H1 (cell line): ENCODE measurements around the gene SENP7. TPM values are rescaled to one million over a fixed set of nuclear protein-coding genes. Genes with fewer than 3 reads are reported as not detected.

Experiments used
- CTCF ChIA-PET: fragments of 300-600 bp; sonication (Branson Sonifier 250); formaldehyde crosslinking; loops from one replicate; lab custom pipeline; 2021; ENCODE audit not compliant: partially characterized antibody; lab: Charles Lee
- POLR2A ChIA-PET: fragments of 300-600 bp; sonication (Branson Sonifier 250); formaldehyde crosslinking; loops from one replicate; lab custom pipeline; 2021; ENCODE audit warnings: inconsistent platforms; ENCODE audit not compliant: partially characterized antibody; lab: Charles Lee
- DNase-seq, 2 experiments: peaks; one replicate each; pipeline versions ENCODE4 v3.0.0 to v3.0.0-alpha.2; 2010 to 2022; ENCODE audit warnings: low spot score in 2 of 2, low read depth in 1 of 2, mixed read lengths in 1 of 2
- FAIRE-seq: peaks from 2 replicates; lab custom pipeline; 2011; peaks lifted over from hg19 to GRCh38; lab: Jason Lieb, UNC
- H2AFZ ChIP-seq: 2 replicates; pipeline ENCODE4 v1.8.1; 2012; ENCODE audit warnings: low read length, inconsistent platforms
- H2AK5ac ChIP-seq: 2 replicates; pipeline ENCODE4 v1.6.1; 2013; ENCODE audit warnings: low read depth, low read length
- H2BK120ac ChIP-seq: replicated peaks from 2 replicates; pipeline ENCODE3; 2013; ENCODE audit warnings: low read depth, low read length, inconsistent platforms
- H2BK12ac ChIP-seq: 2 replicates; pipeline ENCODE4 v1.6.1; 2013; ENCODE audit warnings: low read depth, low read length
- H2BK15ac ChIP-seq: 2 replicates; pipeline ENCODE4 v1.6.1; 2013; ENCODE audit warnings: low read length
- H2BK20ac ChIP-seq: 2 replicates; pipeline ENCODE4 v1.6.1; 2013; ENCODE audit warnings: low read length
- H2BK5ac ChIP-seq: 2 replicates; pipeline ENCODE4 v1.6.1; 2013; ENCODE audit warnings: low read depth, low read length
- H3K14ac ChIP-seq: 2 replicates; pipeline ENCODE4 v1.6.1; 2013; ENCODE audit warnings: inconsistent platforms; ENCODE audit not compliant: insufficient read length
- H3K18ac ChIP-seq: 2 replicates; pipeline ENCODE4 v1.6.1; 2013; ENCODE audit warnings: low read length; ENCODE audit errors: extremely low read depth
- H3K23ac ChIP-seq: 2 replicates; pipeline ENCODE4 v1.6.1; 2013; ENCODE audit warnings: inconsistent platforms; ENCODE audit not compliant: insufficient read length
- H3K23me2 ChIP-seq: 2 replicates; pipeline ENCODE4 v1.6.1; 2013; ENCODE audit warnings: low read depth, low read length
- H3K27ac ChIP-seq: 2 replicates; pipeline ENCODE4 v1.6.1; 2011; ENCODE audit warnings: low read depth, low read length, inconsistent platforms
- H3K27me3 ChIP-seq, 4 experiments: replicated peaks in 1 of 4; 1 replicate in 1 of 4; 2 replicates in 3 of 4; pipeline versions ENCODE4 v1.6.1 to v1.8.1; 2011 to 2013; ENCODE audit warnings: low read length in 3 of 4, mild to moderate bottlenecking in 3 of 4, inconsistent platforms in 2 of 4, mixed read lengths in 2 of 4, moderate library complexity in 1 of 4; ENCODE audit not compliant: control insufficient read depth in 3 of 4, insufficient read depth in 3 of 4; ENCODE audit errors: extremely low read depth in 1 of 4
- H3K36me3 ChIP-seq, 4 experiments: 2 replicates each; pipeline versions ENCODE4 v1.6.1 to v1.8.1; 2011 to 2013; ENCODE audit warnings: mild to moderate bottlenecking in 4 of 4, low read length in 3 of 4, moderate library complexity in 2 of 4, control low read depth in 1 of 4, inconsistent platforms in 1 of 4; ENCODE audit not compliant: insufficient read depth in 4 of 4, control insufficient read depth in 2 of 4
- H3K4ac ChIP-seq: replicated peaks from 2 replicates; pipeline ENCODE3; 2013; ENCODE audit warnings: low read length, low read depth, mixed read lengths, inconsistent platforms; ENCODE audit not compliant: insufficient read length
- H3K4me1 ChIP-seq, 4 experiments: replicated peaks in 1 of 4; 1 replicate in 1 of 4; 2 replicates in 3 of 4; pipeline versions ENCODE4 v1.6.1 to v1.8.1; 2011 to 2013; ENCODE audit warnings: low read length in 3 of 4, inconsistent platforms in 2 of 4, mixed read lengths in 1 of 4; ENCODE audit not compliant: insufficient read depth in 4 of 4, control insufficient read depth in 3 of 4
- H3K4me2 ChIP-seq, 2 experiments: 2 replicates each; pipeline versions ENCODE4 v1.6.1 to v1.8.1; 2011 to 2013; ENCODE audit warnings: low read depth in 2 of 2, low read length in 2 of 2, control low read depth in 1 of 2, inconsistent platforms in 1 of 2, mild to moderate bottlenecking in 1 of 2; ENCODE audit not compliant: insufficient read depth in 1 of 2
- H3K4me3 ChIP-seq, 4 experiments: fragments of 200-600, 300-600 bp in 1 of 4; sonication (generic), shearing (Covaris generic), sonication (Bioruptor Twin) in 1 of 4; 2 replicates each; pipeline versions ENCODE4 v1.5.1 to v1.8.1; 2011 to 2016; ENCODE audit warnings: low read length in 4 of 4, low read depth in 3 of 4, control low read depth in 2 of 4, inconsistent platforms in 2 of 4, mild to moderate bottlenecking in 2 of 4, mixed read lengths in 1 of 4, moderate library complexity in 1 of 4; ENCODE audit not compliant: insufficient read depth in 2 of 4; ENCODE audit errors: extremely low read depth in 1 of 4
- H3K56ac ChIP-seq: replicated peaks from 2 replicates; pipeline ENCODE3; 2013; ENCODE audit warnings: low read depth, mild to moderate bottlenecking, mixed read lengths, low read length, inconsistent platforms; ENCODE audit not compliant: insufficient read length
- H3K79me1 ChIP-seq: 2 replicates; pipeline ENCODE4 v1.6.1; 2013; ENCODE audit warnings: low read depth, low read length, control low read depth
- H3K79me2 ChIP-seq, 2 experiments: 2 replicates each; pipeline versions ENCODE4 v1.6.1 to v1.8.1; 2012 to 2013; ENCODE audit warnings: low read length in 2 of 2, mild to moderate bottlenecking in 2 of 2, inconsistent platforms in 1 of 2; ENCODE audit not compliant: insufficient read depth in 2 of 2, control insufficient read depth in 1 of 2
- H3K9ac ChIP-seq, 4 experiments: replicated peaks in 1 of 4; 1 replicate in 1 of 4; 2 replicates in 3 of 4; pipeline versions ENCODE4 v1.6.1 to v1.8.1; 2011 to 2013; ENCODE audit warnings: low read depth in 3 of 4, low read length in 3 of 4, control low read depth in 2 of 4, mild to moderate bottlenecking in 2 of 4, moderate library complexity in 2 of 4, inconsistent platforms in 1 of 4; ENCODE audit errors: extremely low read depth in 1 of 4
- H3K9me3 ChIP-seq, 2 experiments: 2 replicates each; pipeline versions ENCODE4 v1.6.1 to v1.8.1; 2012 to 2013; ENCODE audit warnings: mild to moderate bottlenecking in 2 of 2, moderate library complexity in 2 of 2, control low read depth in 1 of 2, inconsistent platforms in 1 of 2, low read depth in 1 of 2, low read length in 1 of 2, mixed read lengths in 1 of 2; ENCODE audit not compliant: insufficient read depth in 2 of 2
- H4K20me1 ChIP-seq, 2 experiments: replicated peaks in 1 of 2; 2 replicates each; pipeline versions ENCODE3 to v1.8.1; 2011 to 2013; ENCODE audit warnings: inconsistent platforms in 2 of 2, low read length in 2 of 2, mild to moderate bottlenecking in 1 of 2; ENCODE audit not compliant: insufficient read depth in 2 of 2, control insufficient read depth in 1 of 2
- H4K5ac ChIP-seq: 2 replicates; pipeline ENCODE4 v1.6.1; 2013; ENCODE audit warnings: low read length, low read depth, mixed read lengths, inconsistent platforms; ENCODE audit not compliant: insufficient read length
- H4K8ac ChIP-seq: 2 replicates; pipeline ENCODE4 v1.8.0; 2013; ENCODE audit warnings: mild to moderate bottlenecking, moderate library complexity, low read length, inconsistent platforms; ENCODE audit not compliant: insufficient read depth; ENCODE audit errors: extremely low read depth
- H4K91ac ChIP-seq: replicated peaks from 2 replicates; pipeline ENCODE3; 2013; ENCODE audit warnings: low read length, mixed read lengths, inconsistent platforms; ENCODE audit not compliant: insufficient read length
- BRCA1 ChIP-seq: IDR thresholded peaks from 2 replicates; pipeline ENCODE4 v1.6.1; 2012; ENCODE audit warnings: low read depth, low read length, improper control_type of control experiment
- HDAC2 ChIP-seq, 2 experiments: fragments of 300-600 bp in 1 of 2; sonication (generic) in 1 of 2; IDR thresholded peaks; 2 replicates each; pipeline ENCODE4 v1.6.1; 2011 to 2012; ENCODE audit warnings: low read depth in 2 of 2, low read length in 2 of 2, mild to moderate bottlenecking in 2 of 2, moderate library complexity in 2 of 2, borderline replicate concordance in 1 of 2, inconsistent platforms in 1 of 2
- HDAC6 ChIP-seq: IDR thresholded peaks from one replicate; pipeline ENCODE4 v1.7.1; 2012; ENCODE audit warnings: low read depth, mild to moderate bottlenecking, inconsistent platforms, low read length, moderate library complexity
- JUN ChIP-seq: IDR thresholded peaks from 2 replicates; pipeline ENCODE4 v1.6.1; 2011; ENCODE audit warnings: low read depth, mild to moderate bottlenecking, improper control_type of control experiment, low read length
- KDM1A ChIP-seq: fragments of 200-600, 300-600 bp; sonication (generic); IDR thresholded peaks from 2 replicates; pipeline ENCODE4 v1.7.1; 2016; ENCODE audit warnings: mild to moderate bottlenecking, low read length, borderline replicate concordance
- KDM5A ChIP-seq: fragments of 200-600 bp; IDR thresholded peaks from 2 replicates; pipeline ENCODE4 v1.7.1; 2012; ENCODE audit warnings: mild to moderate bottlenecking, low read length, inconsistent platforms, mixed read lengths
- MAFK ChIP-seq: IDR thresholded peaks from 2 replicates; pipeline ENCODE4 v1.6.1; 2012; ENCODE audit warnings: low read depth, mild to moderate bottlenecking, improper control_type of control experiment, low read length
- NRF1 ChIP-seq: IDR thresholded peaks from 2 replicates; pipeline ENCODE4 v1.6.1; 2011; ENCODE audit warnings: mild to moderate bottlenecking, low read depth, low read length, improper control_type of control experiment
- PHF8 ChIP-seq: fragments of 200-600 bp; sonication (generic); conservative IDR thresholded peaks from 2 replicates; pipeline ENCODE4 v1.7.1; 2012; ENCODE audit warnings: low read depth, mild to moderate bottlenecking, inconsistent platforms, low read length, moderate library complexity
- RNF2 ChIP-seq: fragments of 200-900, 300-1000 bp; sonication (generic); IDR thresholded peaks from 2 replicates; pipeline ENCODE4 v1.7.1; 2016; ENCODE audit warnings: borderline replicate concordance, low read depth, mild to moderate bottlenecking, antibody characterized with exemption, low read length; ENCODE audit not compliant: poor library complexity, severe bottlenecking; ENCODE audit errors: missing control alignments
- WGBS, 2 experiments: shearing (Covaris generic) in 1 of 2; methylation state at CpG; one replicate each; pipeline versions ENCODE4 v1.1.6 to v1.1.7; 2013 to 2015; ENCODE audit warnings: low lambda C conversion rate in 2 of 2, mixed read lengths in 2 of 2, inconsistent platforms in 1 of 2, low coverage in 1 of 2, missing lambda C conversion rate in 1 of 2; ENCODE audit not compliant: insufficient replicate concordance in 2 of 2, insufficient coverage in 1 of 2, insufficient read length in 1 of 2; ENCODE audit errors: extremely low coverage in 1 of 2, missing lambda C conversion rate in 1 of 2; 5-methylcytosine and 5-hydroxymethylcytosine counted together
- polyA plus RNA-seq, 7 experiments: library from polyadenylated mRNA; depleted of rRNA in 3 of 7; stranded (reverse) in 5 of 7; unstranded in 2 of 7; fragments of >200 nt in 5 of 7; fragments of 200-250 nt in 2 of 7; gene quantifications; 1 replicate in 5 of 7; 2 replicates in 1 of 7; 4 replicates in 1 of 7; pipeline versions ENCODE4 v1.2.1 to v1.2.3, GENCODE V29; 2011 to 2013; ENCODE audit warnings: missing spikeins in 2 of 7, mixed read lengths in 2 of 7
- total RNA-seq: library from RNA; stranded (reverse); fragmentation: NEBNext Ultra II Directional; extraction: Animal tissue kit (Norgen Biotek cat#: 25700); gene quantifications from 2 replicates; pipeline ENCODE4 v1.2.1, GENCODE V29; 2021
- TF ChIP-seq, protein P1 (sequence below): IDR thresholded peaks from 2 replicates; pipeline ENCODE4 v1.6.1; 2011; ENCODE audit warnings: low read length, improper control_type of control experiment

SENP7 gene
- total and polyA plus RNA-seq, 2 of the 8 experiments (the other 6 are each of a cell fraction or from before 2014, with no cell fraction given): 2.8 to 7.8 TPM

DNA sequence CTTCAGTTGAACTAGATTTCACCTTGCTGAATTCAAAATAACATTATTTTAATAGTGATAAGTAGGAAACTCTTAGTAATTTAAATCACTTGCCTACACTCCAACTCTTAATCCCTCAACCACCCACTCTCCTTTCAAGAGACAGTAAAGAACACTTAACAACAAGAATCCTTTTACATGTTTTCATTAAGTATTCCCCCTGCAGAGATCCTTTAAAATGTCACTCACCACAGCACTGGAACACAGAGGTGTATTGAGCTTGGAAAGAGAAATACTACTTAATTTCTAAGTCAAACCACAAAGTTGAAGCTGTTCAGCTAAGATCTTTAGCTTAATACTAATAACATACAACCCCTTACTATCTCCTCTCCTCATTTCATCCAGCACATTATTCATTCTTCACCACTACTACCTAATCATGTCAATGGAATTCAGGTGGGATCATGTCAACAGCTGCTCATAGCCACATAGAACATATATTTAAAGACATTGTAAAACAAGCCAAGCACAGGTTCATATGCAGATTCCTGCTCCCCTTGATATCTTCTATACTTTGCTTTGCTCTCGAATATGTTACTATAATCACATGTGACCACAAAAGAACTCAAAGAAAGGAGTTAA lies 233.1 kb downstream of the SENP7 start:
- Histone ChIP-seq H3K14ac (no peak overlapping the region), H3K56ac (no peak overlapping the region), H3K23me2 (no peaks in the 10 kb centered on the region), H2AFZ (no peak overlapping the region), H3K18ac (no peak overlapping the region), H3K4ac (no peak overlapping the region), H2BK120ac (no peak overlapping the region), H2AK5ac (no peak overlapping the region), H3K4me2 (no peak overlapping the region), H2BK12ac (no peak overlapping the region), H3K79me2 (no peaks in the 10 kb centered on the region), H3K4me3 (no peak overlapping the region), H3K27ac (no peak overlapping the region), H2BK5ac (no peak overlapping the region), H2BK15ac (no peak overlapping the region), H3K79me1 (no peaks in the 10 kb centered on the region), H3K4me1 (peaks cover 0 to 3% (median 0%) of the 10 kb centered on the region in 4 experiments; a peak in 1 of 7 replicates), H2BK20ac (no peak overlapping the region), H3K36me3 (no peaks in the 10 kb centered on the region), H4K91ac (no peak overlapping the region), H3K27me3 (peaks cover 0 to 9% (median under 1%) of the 10 kb centered on the region in 4 experiments; a peak in 3 of 7 replicates), H4K20me1 (no peaks in the 10 kb centered on the region), H4K8ac (no peak overlapping the region), H3K23ac (no peak overlapping the region), H4K5ac (no peak overlapping the region), H3K9me3 (no peaks in the 10 kb centered on the region), H3K9ac (no peak overlapping the region)
- TF ChIP-seq, protein P1, sequence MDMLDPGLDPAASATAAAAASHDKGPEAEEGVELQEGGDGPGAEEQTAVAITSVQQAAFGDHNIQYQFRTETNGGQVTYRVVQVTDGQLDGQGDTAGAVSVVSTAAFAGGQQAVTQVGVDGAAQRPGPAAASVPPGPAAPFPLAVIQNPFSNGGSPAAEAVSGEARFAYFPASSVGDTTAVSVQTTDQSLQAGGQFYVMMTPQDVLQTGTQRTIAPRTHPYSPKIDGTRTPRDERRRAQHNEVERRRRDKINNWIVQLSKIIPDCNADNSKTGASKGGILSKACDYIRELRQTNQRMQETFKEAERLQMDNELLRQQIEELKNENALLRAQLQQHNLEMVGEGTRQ: no peak
- no peak for TF ChIP-seq HDAC2 (IDR thresholded peaks at IDR 0.05; ENCODE audit: borderline replicate concordance in 1 of 2, low read depth in 2 of 2, low read length in 2 of 2)
- TF ChIP-seq JUN: no peak
- TF ChIP-seq BRCA1: no peak
- no peak for TF ChIP-seq PHF8
- TF ChIP-seq KDM5A: no peak
- no peak for TF ChIP-seq KDM1A
- no peak for TF ChIP-seq MAFK
- TF ChIP-seq RNF2: no peak
- no peak for TF ChIP-seq NRF1
- TF ChIP-seq HDAC6: no peak
- DNase-seq: no peak
- 73% methylated on average over 1 of the region's 1 CpG; no CpG with 5 or more reads in 1 of the 2 experiments for WGBS, 2 experiments
- ChIA-PET CTCF (interaction anchor here (0.5 kb wide), 1 partner anchor 415 kb away, joined by 3 read pairs; no protein-coding TSS in a partner anchor), POLR2A (no interaction called here)
- no peak for FAIRE-seq
